ENCODE measurements around the gene ARHGAP25.

GRCh38 chr2:68720665-68721064, 13.9 kb upstream of the ARHGAP25 start:
- TF ChIP-seq KLF5 (IDR thresholded peaks at IDR 0.05; ENCODE audit: partially characterized antibody) (no peak), JUNB (IDR thresholded peaks at IDR 0.05) (no peak), CUX1 (IDR thresholded peaks at IDR 0.05; ENCODE audit: insufficient replicate concordance, low read depth, low read length) (no peak), HCFC1 (IDR thresholded peaks at IDR 0.05; ENCODE audit: low read length) (no peak), SUPT20H (IDR thresholded peaks at IDR 0.05; ENCODE audit: borderline replicate concordance, control insufficient read depth, low read depth, low read length) (no peak), MAX (IDR thresholded peaks at IDR 0.05; ENCODE audit: low read depth, low read length) (no peak), SP1 (IDR thresholded peaks at IDR 0.05; ENCODE audit: low read depth, low read length) (no peak), CTCF (IDR thresholded peaks at IDR 0.05 in 2 of 3, conservative IDR thresholded peaks at IDR 0.05 in 1 of 3; ENCODE audit: control insufficient read depth in 2 of 3, extremely low read depth in 1 of 3, insufficient read depth in 1 of 3, low read depth in 3 of 3, low read length in 3 of 3) (no peak), EZH2 (IDR thresholded peaks at IDR 0.05; ENCODE audit: borderline replicate concordance, control insufficient read depth, low read depth, low read length) (no peak), POLR2A (IDR thresholded peaks at IDR 0.05; ENCODE audit: low read depth, low read length) (no peak), JUND (IDR thresholded peaks at IDR 0.05; ENCODE audit: low read depth, low read length) (no peak), ZBTB33 (IDR thresholded peaks at IDR 0.05) (no peak), POLR2AphosphoS2 (IDR thresholded peaks at IDR 0.05; ENCODE audit: low read depth, low read length) (no peak), CEBPB (IDR thresholded peaks at IDR 0.05; ENCODE audit: borderline replicate concordance in 1 of 2, low read depth in 2 of 2, low read length in 2 of 2) (no peak)

Data from GM12878 (cell line).